NCI-H345 (cell line): ENCODE data around the gene P2RX2.
A peak's percentile ranks its signal among the peaks of the same experiment; 100 is the strongest.

ENCODE experiments used
- DNase-seq: peaks from one replicate; lab custom pipeline; 2025; lab: John Stamatoyannopoulos, UW

The P2RX2 gene

DNA sequence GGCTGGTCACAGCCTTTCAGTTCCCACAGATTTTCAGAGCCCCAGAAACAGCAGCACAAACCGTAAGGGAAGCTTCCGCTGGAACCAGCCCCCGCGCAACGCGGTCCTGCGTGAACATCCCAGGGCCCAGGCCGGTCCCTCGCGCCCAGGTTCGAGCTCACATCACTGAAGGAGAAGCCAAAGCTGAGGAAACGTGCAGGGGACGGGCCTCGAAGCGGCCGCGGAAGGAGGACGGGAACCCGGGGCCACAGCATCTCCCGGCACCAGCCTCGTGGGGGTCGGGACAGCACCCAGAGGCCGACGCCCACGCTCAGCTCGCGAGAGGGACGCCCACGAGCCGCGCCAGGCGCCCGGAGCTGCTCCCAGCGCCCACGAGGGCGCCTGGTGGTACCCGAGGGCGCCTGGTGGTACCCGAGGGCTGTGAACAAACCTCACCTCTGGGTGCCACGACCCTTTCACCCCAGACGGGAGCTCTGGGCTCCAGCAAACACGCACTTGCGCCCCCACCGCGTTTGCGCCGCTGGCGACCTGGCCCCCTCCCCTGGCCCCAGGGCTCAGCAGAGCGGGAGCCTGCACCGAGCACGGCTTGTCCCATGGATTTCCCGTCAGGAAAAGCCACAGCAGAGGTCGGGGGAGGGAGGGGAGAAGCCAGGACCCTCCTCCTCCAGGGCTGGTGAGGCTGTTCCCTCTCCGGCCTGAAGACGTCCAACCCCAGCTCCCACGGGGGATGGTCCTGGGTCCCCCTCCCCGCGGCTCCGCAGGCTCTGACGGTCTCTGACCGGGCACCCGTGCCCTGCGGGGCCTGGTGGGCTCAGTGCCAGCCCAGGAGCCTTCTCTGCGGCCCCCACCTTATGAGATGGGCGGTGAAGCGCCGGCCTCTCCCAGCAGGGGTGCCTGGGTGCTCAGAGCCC is 15.1 kb upstream of the P2RX2 start:
- no peak for DNase-seq

DNA sequence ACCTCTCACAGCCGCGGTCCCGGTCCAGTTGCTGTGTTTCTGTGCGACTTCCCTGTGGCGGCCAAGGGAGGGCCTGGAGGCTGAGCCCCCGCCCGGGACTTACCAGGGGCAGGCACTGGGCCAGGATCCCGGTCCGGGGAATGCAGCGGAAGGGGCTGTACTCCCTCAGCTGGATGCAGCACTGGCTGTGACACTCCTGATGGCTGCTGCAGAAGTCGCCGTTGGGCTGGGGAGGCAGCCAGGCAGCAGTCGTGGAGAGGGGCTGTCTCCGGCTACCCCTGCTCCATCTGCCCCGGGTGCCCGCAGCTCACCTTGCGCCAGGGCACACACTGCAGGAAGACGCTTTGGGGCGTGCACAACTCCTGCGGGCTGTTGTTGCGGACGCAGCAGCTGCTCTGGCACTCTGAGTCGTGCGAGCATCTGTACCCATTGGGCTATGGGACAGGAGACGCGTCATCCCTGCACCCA is 14.4 kb upstream of the P2RX2 start:
- DNase-seq, result no peak

DNA sequence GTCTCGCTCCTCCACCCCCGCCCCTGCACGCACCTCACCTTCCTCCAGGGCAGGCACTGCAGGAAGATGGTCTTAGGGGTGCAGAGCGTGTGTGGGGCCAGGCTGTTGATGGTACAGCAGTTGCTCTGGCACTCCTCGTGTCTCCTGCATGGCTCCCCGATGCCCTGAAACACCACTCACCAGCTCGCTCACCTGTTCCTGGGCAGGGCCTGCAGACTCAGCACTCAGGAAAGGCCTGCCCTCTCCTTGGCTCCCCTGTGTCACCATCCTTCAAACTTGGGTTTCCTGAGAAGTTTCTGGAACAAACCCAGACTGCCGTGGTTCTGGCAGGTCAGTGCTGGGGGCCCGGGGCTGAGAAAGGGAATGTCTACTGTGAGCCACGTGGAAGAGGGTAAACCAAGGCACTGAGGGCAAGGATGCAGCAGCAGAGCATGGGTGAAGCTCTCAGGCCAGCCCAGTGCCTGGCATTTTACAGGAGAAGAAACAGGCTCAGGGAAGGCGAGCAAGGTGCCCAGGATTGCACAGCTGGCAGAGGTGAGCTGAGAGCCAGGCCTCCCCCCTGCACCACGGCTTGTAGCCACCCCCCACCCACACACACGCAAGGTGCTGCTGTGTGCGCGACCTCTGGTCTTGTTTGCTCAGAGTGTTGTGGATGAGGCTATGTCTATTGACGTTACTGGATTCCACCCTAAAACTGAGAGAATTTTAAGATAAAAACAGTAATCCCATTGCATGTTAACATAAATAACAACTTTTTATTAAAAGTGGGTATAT is 13.7 kb upstream of the P2RX2 start:
- DNase-seq, result no peak

DNA sequence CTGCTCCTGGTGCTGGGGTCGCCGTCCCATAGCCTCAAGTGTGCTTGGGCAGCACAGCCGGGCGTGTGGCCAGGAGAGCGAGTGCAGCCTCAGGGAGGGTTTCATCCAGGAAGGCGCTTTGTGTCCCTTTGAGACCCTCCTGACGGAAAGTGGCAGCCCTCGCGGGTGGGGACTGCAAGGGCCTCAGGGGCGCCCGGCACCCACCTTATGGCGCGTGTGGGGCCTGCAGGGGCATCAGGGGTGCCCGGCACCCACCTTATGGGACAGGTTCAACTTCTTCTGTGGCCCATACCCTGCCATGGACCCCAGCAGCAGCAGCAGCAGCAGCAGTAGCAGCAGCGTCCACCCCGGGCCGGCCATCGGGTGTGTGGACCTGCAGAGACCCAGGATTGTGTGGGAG is 12.7 kb upstream of the P2RX2 start:
- DNase-seq, result no peak

DNA sequence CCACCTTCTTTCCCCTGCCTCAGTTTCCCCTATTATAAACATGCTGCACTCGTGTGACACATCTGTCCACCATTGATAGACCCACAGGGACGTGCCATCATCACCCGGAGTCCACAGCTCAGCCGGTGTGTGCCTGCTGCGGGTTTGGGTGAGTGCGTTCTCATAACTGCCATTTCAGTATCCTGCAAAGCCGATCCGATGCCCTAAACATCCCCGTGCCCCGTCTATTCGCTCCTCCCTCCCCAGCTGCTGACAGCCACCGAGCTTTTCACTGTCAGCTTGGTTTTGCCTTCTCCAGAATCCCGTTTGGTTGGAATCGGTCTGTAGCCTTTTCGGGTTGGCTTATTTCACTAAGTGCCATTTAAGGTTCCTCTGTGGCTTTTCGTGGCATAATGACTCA is 12.1 kb upstream of the P2RX2 start:
- DNase-seq, result no peak

DNA sequence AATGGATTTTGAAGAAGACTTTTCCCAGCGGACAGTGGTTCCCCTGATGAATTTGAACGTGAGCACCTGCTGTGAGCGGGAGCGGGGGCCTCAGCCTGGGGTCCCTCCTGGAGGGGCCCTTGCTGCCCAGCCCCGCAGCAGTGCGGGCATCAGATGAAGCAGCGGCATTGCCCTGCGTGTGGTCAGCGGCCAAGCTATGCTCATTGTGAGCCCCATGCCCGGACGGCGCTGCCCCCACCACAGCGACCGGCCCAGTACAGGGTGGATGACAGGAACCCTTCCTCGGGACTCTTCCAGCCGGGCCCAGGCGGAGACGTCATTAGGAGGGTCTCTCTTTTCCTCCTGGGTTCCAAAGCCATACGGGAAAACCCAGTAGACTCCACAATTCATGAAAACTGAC is 11.6 kb upstream of the P2RX2 start:
- DNase-seq, result no peak

DNA sequence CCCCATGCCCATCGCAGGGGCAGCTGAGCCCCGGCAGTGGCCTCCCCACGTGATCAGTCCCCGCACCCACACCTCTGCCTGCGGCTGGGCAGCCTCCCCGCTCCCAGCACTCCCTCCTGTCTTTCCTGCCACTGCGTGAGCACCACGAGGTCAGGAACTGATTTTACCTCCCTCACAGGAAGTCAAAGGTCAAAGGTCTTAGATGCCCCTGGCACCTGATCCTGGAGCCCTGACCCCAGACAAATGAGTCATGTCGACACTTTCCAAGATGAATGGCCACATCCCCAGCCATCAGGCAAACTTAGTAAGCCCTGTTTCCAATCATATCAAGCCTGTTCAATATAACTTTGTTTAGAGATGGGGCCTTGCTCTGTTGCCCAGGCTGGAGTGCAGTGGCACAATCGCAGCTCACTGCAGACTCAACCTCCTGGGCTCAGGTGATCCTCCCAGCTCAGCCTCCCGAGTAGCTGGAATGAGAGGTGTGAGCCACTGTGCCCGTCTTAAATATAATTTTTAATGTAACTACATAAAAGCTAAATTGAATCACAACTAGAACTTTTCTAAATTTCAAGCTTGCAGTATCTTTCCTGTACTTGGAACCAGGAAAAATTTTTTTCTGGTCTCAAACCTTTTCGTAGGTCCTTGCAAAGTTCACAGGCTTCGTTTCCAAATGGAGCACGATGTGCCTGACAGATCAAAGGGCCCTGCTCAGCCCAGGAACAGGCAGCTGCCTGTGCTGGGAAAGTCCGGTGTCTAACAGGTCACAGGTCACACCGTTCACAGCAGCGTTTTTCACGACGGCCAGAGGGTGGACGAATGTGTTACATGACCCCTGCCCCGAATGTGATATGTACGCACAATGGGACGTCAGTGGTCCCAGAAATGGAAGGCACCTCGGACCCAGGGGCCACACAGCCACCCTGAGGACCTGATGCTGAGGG is 10.1 kb upstream of the P2RX2 start:
- no peak for DNase-seq

- no peak for DNase-seq
These were observed 8.4 kb upstream of the P2RX2 start, which contains the start of gene LRCOL1 for GRCh38 chr12:132610051-132610759. Gene LRCOL1, minus strand, starts transcription at chr12:132610582. Its CDS starts 4,331 bp downstream, at chr12:132606251.

GRCh38 chr12:132610866-132611602 is 7.5 kb upstream of the P2RX2 start:
- DNase-seq, result peak; percentile 22

DNA sequence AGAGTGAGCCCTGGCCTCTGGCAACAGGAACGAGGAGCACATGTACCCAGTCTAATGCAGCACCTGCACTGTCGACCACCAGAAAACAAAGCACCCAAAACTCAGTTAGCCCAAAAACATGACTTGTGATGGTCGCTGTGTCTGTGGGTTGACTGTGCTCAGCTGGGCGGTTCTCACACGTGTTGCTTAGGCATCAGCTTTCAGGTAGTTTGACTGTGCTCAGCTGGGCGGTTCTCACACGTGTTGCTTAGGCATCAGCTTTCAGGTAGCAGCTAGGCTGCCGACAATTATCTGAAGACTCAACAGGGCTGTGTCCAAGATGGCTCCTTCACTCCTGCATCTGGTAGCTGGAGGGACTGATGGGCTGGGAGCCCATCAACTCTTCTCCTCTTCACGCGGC is 7.0 kb upstream of the P2RX2 start:
- no peak for DNase-seq

GRCh38 chr12:132614029-132614428 is 4.5 kb upstream of the P2RX2 start:
- no peak for DNase-seq

DNA sequence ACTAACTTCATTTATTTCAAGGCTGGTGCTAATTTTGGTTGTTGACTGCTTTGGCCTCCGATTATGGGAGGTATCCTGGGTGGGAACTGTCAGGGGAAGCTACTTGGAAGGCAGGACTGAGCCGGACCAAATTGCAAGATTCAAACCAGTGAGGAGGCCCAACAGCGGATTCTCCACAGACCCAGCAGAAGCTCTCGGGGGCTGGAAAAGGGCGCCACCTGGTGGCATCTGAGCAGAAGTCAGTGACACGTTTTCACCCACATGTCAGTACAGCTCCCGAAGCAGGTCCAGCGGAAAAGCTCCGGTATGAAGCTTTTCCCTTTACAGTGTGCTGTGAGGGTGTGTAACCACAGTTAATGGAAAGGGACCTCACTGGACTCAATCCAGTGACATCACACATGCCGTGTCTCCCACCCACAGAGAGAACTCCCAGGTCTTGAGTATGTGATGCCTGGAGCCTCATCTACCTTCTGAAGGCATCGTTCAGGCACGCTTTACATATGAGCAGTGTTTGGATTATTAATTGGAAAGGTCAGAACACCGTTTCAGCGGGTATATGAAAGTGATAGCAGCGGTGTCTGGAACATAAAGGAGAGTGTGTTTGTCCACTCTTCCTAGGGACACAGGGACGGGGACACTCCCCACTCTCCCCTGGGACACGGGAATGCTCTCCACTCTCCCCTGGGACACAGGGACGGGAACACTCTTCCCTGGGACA is 3.6 kb upstream of the P2RX2 start:
- peak; percentile 85 for DNase-seq

GRCh38 chr12:132615579-132616038 is 3.0 kb upstream of the P2RX2 start:
- no peak for DNase-seq

- DNase-seq, result no peak
These were observed 1.4 kb upstream of the P2RX2 start for GRCh38 chr12:132617135-132617701.

DNA sequence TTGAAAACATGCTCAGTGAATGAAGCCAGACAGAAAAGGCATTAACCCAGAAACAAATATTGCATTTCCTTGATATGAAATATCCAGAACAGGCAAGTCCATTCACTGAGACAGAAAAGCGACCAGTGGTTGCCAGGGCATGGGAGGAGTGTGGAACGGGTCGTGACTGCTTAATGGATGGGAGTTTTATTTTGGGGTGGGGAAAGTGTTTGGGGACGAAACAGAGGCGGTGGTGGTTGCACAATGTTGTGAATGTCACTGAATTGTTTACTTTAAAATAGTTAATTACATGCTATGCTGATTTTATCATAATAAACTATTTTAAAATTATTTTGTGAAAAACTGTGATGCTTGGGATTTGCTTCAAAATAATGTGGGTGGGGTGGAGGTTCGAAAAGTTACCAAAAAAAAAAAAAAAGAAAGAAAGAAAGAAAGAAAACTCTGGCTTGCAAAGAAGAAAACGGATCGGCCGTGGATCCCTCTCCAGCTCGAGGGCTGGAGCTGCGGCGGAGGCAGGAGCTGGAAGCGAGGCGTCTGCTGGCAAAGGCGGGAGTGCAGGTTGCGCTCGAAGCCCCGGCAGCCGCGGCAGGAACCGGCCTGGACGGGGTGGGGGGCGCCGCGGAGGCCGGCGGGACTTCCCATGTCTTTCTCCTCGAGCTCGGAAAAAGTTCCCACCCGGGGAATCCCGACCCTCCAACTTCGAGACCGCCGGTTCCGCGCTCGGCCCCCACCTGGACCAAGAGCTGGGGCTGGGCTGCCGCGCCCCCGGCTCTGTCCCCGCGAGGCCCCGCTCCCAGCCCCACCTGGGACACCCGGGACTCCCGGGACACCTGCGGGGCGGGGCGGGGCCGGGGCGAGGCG is 524 bp upstream of the P2RX2 start:
- DNase-seq, result peak; percentile 53

DNA sequence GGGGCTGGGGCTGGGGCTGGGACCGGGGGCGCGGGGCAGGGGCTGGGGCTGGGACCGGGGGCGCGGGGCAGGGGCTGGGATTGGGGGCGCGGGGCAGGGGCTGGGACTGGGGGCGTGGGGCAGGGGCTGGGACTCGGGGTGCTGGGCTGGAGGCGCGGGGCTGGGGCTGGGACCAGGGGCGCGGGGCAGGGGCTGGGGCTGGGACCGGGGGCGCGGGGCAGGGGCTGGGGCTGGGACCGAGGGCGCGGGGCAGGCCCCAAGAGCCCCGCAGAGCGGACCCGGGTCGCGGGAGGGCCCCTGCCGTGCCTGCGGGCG is 452 bp downstream of the P2RX2 start:
- no peak for DNase-seq

GRCh38 chr12:132619386-132620112 is 973 bp downstream of the P2RX2 start:
- no peak for DNase-seq
